ENCODE results near the gene SV2C. TPM values are rescaled to one million over a fixed set of nuclear protein-coding genes. Genes with fewer than 3 reads are reported as not detected.
"Not testable (repeated sequence)": the region's sequence is repeated elsewhere in the genome, so short reads cannot be mapped to it uniquely, and the experiment has no call there.

The SV2C gene
- total RNA-seq, 1 donor from 2014 or later = not detected

GRCh38 chr5:76292620-76293322 is 209.6 kb downstream of the SV2C start:
- Mint-ChIP-seq H3K4me3 (ENCODE audit: unreplicated experiment) (no peak overlapping the region), H3K9me3 (ENCODE audit: unreplicated experiment) (no peaks in the 10 kb centered on the region)

GRCh38 chr5:76294573-76294972 is 211.4 kb downstream of the SV2C start:
- peak overlapping the region; percentile 72 for H3K27ac Mint-ChIP-seq (ENCODE audit: unreplicated experiment)
- H3K9me3 Mint-ChIP-seq (ENCODE audit: unreplicated experiment) = no peaks in the 10 kb centered on the region
- TF ChIP-seq CTCF (IDR thresholded peaks at IDR 0.05) = no peak
- H3K4me1 Mint-ChIP-seq (ENCODE audit: unreplicated experiment) = peaks cover 19% of the 10 kb centered on the region
- DNase-seq (ENCODE audit: extremely low spot score, unreplicated experiment) = no peak
- no peaks in the 10 kb centered on the region for H3K36me3 Mint-ChIP-seq (ENCODE audit: unreplicated experiment)
- no peak overlapping the region for H3K4me3 Mint-ChIP-seq (ENCODE audit: unreplicated experiment)
- H3K27me3 Mint-ChIP-seq (ENCODE audit: unreplicated experiment) = no peaks in the 10 kb centered on the region

More at GRCh38 chr5:76292620-76293322, 209.6 kb downstream of the SV2C start:
- no peaks in the 10 kb centered on the region for H3K27me3 Mint-ChIP-seq (ENCODE audit: unreplicated experiment)
- H3K4me1 Mint-ChIP-seq (ENCODE audit: unreplicated experiment) = peaks cover 19% of the 10 kb centered on the region
- no peak for TF ChIP-seq CTCF (IDR thresholded peaks at IDR 0.05)
- H3K36me3 Mint-ChIP-seq (ENCODE audit: unreplicated experiment) = no peaks in the 10 kb centered on the region
- DNase-seq (ENCODE audit: extremely low spot score, unreplicated experiment) = no peak
- H3K27ac Mint-ChIP-seq (ENCODE audit: unreplicated experiment) = no peak overlapping the region

- no peak for TF ChIP-seq CTCF (IDR thresholded peaks at IDR 0.05)
- Mint-ChIP-seq H3K36me3 (ENCODE audit: unreplicated experiment) (no peaks in the 10 kb centered on the region), H3K27ac (ENCODE audit: unreplicated experiment) (no peak overlapping the region), H3K9me3 (ENCODE audit: unreplicated experiment) (no peaks in the 10 kb centered on the region), H3K4me1 (ENCODE audit: unreplicated experiment) (peaks cover 17% of the 10 kb centered on the region), H3K4me3 (ENCODE audit: unreplicated experiment) (no peak overlapping the region), H3K27me3 (ENCODE audit: unreplicated experiment) (no peaks in the 10 kb centered on the region)
- no peak for DNase-seq (ENCODE audit: extremely low spot score, unreplicated experiment)
Observed at GRCh38 chr5:76298852-76299251, 215.7 kb downstream of the SV2C start.

GRCh38 chr5:76299592-76299991 is 216.4 kb downstream of the SV2C start:
- H3K4me3 Mint-ChIP-seq (ENCODE audit: unreplicated experiment) = no peak overlapping the region
- no peak overlapping the region for H3K27ac Mint-ChIP-seq (ENCODE audit: unreplicated experiment)
- H3K27me3 Mint-ChIP-seq (ENCODE audit: unreplicated experiment) = no peaks in the 10 kb centered on the region
- H3K4me1 Mint-ChIP-seq (ENCODE audit: unreplicated experiment) = peaks cover 13% of the 10 kb centered on the region
- TF ChIP-seq CTCF (IDR thresholded peaks at IDR 0.05) = no peak
- H3K9me3 Mint-ChIP-seq (ENCODE audit: unreplicated experiment) = no peaks in the 10 kb centered on the region
- no peaks in the 10 kb centered on the region for H3K36me3 Mint-ChIP-seq (ENCODE audit: unreplicated experiment)
- DNase-seq (ENCODE audit: extremely low spot score, unreplicated experiment) = no peak

- H3K9me3 Mint-ChIP-seq (ENCODE audit: unreplicated experiment); H3K27me3 Mint-ChIP-seq (ENCODE audit: unreplicated experiment); H3K4me3 Mint-ChIP-seq (ENCODE audit: unreplicated experiment); H3K4me1 Mint-ChIP-seq (ENCODE audit: unreplicated experiment); H3K36me3 Mint-ChIP-seq (ENCODE audit: unreplicated experiment); H3K27ac Mint-ChIP-seq (ENCODE audit: unreplicated experiment); DNase-seq (ENCODE audit: extremely low spot score, unreplicated experiment): not testable (repeated sequence)
Observed at GRCh38 chr5:76301932-76302331, 218.7 kb downstream of the SV2C start.

GRCh38 chr5:76302661-76303060 is 219.5 kb downstream of the SV2C start:
- not testable (repeated sequence) for H3K4me1 Mint-ChIP-seq (ENCODE audit: unreplicated experiment); DNase-seq (ENCODE audit: extremely low spot score, unreplicated experiment); H3K27me3 Mint-ChIP-seq (ENCODE audit: unreplicated experiment); H3K27ac Mint-ChIP-seq (ENCODE audit: unreplicated experiment); H3K9me3 Mint-ChIP-seq (ENCODE audit: unreplicated experiment); H3K4me3 Mint-ChIP-seq (ENCODE audit: unreplicated experiment); H3K36me3 Mint-ChIP-seq (ENCODE audit: unreplicated experiment)
